HG03097 (cell line): ENCODE data around the gene NPLOC4.

Experiments used
- ATAC-seq: cut with Tn5 transposase; IDR thresholded peaks from one replicate; pipeline ENCODE4 v1.9.1; 2021; ENCODE audit not compliant: unreplicated experiment, low FRiP score

The NPLOC4 gene

GRCh38 chr17:81511554-81511803 is 125.4 kb downstream of the NPLOC4 start:
- no peak for ATAC-seq

DNA sequence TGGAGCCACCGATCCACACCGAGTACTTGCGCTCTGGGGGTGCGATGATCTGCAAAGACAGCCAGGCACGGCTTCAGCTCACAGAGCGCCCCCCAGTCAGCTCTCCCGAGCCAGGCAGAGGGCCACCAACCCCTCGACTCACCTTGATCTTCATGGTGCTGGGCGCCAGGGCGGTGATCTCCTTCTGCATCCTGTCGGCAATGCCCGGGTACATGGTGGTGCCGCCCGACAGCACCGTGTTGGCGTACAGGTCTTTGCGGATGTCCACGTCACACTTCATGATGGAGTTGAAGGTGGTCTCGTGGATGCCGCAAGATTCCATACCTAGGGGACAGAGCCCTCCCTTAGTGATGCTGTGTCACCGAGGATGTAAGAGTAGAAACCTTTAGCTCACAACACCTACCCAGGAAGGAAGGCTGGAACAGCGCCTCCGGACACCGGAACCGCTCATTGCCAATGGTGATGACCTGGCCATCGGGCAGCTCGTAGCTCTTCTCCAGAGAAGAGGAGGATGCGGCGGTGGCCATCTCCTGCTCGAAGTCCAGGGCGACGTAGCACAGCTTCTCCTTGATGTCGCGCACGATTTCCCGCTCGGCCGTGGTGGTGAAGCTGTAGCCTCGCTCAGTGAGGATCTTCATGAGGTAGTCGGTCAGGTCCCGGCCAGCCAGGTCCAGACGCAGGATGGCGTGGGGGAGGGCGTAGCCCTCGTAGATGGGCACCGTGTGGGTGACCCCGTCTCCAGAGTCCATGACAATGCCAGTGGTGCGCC is 125.9 kb downstream of the NPLOC4 start:
- no peak for ATAC-seq

GRCh38 chr17:81509972-81510784 is 126.7 kb downstream of the NPLOC4 start:
- no peak for ATAC-seq

- no peak for ATAC-seq
Measured at GRCh38 chr17:81509207-81509971, 127.5 kb downstream of the NPLOC4 start.

- no peak for ATAC-seq
Measured at GRCh38 chr17:81508639-81509206, 128.2 kb downstream of the NPLOC4 start.
